Iris pigment epithelial cell (primary cell): ENCODE results near the gene POR.
"Not testable (repeated sequence)": the region's sequence is repeated elsewhere in the genome, so short reads cannot be mapped to it uniquely, and the experiment has no call there.

ENCODE experiments used
- DNase-seq: peaks from one replicate; pipeline ENCODE4 v3.0.0-alpha.2; 2011; ENCODE audit warnings: low read depth

Gene POR

DNA sequence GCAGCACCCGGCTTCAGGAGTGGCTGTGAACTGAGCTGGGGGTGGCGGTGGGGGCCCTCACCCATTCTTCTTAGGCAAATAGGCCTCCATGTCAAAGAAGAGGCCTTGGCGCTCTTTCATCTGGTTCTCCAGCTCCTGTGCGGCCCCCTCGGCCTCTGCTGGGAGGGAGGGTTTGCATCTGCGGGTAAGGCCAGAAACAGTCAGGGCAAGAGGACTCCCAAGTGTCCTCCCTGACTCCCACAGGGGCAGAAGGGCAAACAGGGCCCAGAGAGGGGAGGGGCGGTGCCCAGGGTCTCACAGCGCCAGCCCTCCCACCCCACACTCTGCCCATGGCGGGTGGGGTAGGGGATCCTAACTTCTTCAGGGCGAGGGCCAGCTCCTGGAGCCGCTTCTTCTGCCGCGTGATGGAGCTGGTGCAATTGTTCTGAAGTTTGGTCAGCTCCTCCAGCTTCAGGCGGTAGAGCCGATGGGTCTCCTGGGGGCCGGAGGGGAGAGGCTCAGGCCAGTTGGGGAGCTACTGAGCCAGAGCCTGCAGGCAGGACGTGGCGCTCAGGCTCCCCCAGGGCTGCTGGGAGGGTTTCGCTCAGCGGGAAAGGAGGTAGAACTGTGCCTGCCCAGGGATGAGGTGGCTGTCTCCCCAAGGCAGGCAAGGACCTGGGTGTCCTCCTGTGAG is 77.3 kb downstream of the POR start:
- DNase-seq, result no peak

DNA sequence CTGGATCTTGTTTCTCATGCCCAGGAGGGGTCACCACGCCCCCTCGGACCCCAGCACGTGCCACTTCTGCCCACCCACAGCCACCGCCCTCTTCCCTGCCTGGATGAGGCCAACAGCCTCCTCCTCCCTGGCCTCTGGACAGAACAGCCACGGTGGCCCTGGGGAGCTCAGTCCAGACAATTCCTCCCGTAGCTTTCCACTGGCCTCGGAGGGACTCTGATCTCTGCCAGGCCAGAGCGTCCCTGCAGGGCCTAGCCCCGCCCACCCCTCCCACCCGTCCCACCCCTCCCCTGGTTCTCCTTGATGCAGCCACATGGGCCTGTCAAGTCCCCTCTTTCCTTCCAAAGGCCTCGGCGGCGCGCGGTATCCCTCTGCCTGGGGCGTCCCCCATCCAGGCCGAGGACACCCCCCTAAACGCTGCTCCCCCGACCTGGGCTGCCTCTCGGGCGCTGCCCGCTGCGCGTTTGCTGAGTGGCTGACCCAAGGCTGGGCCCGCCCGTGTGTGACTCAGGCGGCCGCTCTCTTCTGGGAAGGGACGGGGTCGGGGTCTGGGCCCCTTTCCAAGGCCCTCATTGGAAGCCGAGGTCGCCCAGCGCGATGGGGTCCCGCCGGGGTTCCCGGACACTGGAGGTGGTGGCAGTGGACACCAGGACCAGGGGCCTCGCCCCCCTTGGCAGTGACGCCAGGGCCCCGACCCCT is 78.9 kb downstream of the POR start:
- DNase-seq, result peak; percentile 50

DNA sequence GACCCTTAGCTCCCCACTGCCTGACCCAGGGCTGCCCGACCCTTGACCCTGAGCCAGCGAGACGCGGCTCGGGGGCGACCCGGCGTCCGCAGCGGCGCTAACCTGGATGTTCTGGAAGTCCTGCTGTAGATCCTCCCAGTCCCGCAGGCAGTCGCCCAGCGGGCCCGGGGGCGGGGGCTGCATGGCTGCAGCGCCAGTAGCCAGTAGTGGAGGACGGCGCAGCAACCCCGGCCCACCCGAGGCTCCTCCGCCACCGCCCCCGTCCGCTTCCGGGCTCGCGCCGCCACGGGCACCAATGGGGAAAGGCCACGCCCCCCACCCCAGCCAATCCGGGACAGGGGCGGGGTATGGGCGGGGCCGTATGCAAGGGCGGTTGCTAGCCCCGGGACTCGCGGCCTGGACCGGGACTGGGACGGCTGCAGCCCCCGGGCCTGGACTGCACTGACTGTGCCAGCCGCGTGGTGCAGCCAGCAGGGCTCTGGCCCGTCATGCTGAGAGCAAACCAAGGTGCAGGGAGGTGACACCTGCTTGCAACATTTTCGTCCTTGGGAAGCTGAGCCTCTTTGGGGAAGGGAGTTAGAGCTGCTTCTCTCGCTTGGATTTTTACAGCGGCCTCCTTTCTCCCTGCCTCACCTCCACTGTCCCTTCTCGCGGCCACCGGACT is 79.6 kb downstream of the POR start, which contains the start of gene TMEM120A:
TMEM120A (minus strand) TSS at position 208 of the 664 bp plus-strand sequence; CDS start at position 183, 25 bp downstream.
- peak; percentile 95 for DNase-seq

DNA sequence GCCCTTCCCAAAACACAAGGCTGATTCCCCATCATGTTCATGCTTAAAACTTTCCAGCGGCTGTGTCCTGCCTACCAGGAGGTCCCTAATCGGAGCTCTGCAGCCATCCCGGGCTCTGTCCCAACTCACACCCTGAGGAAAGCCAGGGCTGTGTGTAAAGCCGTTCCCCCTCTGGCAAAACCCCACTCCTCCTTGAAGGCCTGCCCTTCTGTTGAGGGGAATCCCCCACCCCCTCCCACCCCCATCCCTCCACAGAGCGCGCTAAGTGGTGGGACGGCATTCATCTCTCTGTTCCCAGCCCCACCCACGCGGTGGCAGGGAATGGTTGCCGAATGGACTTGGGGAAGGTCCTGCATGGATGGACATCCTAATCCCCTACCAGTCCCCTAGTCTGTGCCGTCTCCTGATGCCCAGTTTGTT is 80.1 kb downstream of the POR start:
- DNase-seq, result no peak

DNA sequence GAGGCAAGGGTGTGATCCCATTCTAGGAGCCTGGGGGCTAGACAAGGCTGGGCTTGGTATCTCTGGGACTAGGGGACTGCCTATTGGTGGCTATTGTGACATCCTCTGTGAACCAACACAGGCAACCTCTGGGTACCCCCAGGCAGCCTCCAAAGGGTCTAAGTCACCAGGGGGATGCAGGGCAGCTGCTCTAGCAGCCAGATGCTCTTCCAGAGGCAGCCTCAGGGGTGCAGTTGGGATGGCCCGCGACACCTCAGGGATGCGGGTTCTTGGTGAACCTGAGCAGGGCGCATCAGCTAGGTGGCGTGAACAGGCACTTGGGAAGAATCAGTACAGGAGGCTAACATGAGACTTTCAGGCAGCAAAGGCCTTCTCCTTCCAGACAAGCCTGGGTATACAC is 81.0 kb downstream of the POR start:
- no peak for DNase-seq

DNA sequence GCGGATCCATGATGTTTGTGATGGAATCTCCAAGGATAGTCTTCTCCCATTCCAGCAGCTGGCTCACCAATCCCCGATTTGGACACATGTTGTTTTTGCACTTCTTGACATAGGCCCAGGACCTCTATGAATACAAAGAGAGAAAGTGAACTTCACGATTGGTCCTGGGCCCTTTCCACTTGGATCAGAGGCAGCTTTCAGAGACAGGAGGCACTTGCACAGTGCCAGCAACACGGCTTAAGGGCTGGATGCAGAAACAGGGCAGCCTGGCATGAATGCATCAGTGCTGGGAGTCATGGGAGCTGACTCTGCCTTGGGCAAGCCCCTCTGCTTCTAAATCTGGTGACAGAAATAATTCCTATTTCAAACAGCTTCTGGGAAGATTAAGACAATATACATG is 81.5 kb downstream of the POR start:
- no peak for DNase-seq

DNA sequence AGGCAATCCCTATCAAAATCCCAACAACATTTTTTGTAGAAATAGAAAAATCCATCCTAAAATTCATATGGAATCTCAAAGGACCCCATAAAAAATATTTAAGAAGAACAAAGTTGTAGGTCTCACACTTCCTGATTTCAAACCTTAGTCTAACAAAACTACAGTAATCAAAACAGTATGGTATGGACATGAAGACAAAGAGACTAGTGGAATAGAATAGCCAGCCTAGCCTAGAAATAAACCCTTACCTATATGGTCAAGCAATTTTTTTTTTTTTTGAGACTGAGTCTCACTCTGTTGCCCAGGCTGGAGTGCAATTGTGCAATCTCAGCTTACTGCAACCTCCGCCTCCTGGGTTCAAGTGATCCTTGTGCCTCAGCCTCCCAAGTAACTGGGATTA is 83.1 kb downstream of the POR start:
- DNase-seq, result no peak

DNA sequence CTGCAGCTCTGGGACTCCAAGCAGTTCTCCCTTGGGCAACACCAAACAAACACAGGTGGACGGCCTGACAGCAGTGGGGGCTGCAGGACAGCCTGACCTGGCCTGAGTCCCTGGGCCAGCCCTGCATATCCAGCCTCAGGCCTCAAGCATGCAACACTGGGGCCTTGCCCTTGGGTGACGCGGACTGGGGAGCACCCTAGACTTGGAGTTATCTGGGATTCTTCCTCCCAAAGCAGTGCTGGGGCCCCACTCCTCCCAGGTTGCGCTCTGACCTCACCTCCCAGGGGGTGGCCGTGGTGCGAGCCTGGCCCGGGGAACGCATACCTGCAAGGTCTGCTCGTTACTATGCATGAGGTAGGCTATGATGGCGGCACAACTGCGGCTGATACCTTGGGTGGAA is 85.6 kb downstream of the POR start:
- DNase-seq, result no peak

DNA sequence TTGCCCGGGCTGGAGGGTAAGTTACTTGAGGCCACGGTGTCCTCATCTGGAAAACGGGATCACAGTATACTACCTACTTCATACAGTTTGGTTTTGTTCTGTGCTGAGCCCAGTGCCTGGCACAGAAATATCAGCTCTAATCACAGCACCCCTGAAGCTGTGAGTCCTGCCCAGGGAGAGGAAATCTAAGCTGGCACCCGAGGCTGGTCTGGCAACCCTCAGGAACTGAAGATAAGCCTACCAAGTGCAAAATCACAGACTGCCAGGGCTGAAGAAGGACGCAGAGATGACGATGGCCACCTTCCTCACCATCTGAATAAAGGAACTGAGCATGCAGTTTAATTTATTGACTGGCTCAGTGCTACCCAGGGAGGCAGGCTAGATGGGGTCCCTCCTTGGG is 87.2 kb downstream of the POR start:
- no peak for DNase-seq

DNA sequence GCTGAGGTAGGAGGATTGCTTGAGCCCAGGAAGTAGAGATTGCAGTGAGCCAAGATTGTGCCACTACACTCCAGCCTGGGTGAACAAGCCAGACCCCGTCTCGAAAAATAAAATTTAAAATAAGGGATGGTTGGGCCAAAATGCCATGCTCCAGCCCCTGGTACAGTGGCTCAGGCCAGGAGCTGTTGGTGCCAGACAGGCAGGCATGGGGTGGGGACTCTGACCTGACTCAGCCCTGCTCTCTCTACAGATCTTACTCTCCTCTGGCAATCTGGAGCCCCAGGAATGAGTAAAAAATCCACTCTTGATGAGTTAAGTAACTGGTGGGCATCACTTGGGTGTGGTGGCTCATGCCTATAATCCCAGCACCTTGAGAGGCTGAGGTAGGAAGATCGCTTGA is 87.9 kb downstream of the POR start:
- no peak for DNase-seq

DNA sequence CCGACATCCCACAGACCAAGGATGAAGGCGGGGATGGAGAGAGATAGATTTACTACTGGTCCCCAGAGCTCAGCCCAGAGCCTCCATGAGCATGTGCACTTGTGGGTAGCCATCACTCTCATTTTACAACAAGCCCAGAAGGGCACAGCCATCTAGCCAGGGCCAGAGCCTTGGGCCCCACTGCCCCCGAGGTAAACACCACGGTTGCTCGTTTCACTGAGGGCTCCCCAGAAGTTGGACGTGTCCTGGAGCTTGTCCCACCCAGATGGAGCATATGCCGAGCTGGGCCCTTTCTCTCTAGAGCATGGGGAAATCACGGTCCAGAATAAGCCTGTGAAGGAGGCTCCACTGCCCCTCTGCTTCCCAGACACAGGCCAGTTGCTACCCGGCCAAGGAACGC is 88.4 kb downstream of the POR start:
- no peak for DNase-seq

DNA sequence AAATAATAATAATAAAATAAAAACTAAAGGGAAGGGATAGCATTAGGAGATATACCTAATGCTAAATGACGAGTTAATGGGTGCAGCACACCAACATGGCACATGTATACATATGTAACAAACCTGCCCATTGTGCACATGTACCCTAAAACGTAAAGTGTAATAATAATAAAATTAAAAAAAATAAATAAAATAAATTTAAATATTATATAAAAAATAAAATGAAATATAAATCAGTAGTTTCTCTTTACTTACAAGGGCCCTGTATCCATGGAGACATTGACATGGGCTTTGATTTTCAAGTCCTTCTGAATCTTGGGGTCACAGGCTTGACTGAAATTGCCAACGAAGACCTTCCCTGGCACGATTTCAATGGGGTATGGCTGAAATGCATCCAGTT is 90.0 kb downstream of the POR start:
- not testable (repeated sequence) for DNase-seq

DNA sequence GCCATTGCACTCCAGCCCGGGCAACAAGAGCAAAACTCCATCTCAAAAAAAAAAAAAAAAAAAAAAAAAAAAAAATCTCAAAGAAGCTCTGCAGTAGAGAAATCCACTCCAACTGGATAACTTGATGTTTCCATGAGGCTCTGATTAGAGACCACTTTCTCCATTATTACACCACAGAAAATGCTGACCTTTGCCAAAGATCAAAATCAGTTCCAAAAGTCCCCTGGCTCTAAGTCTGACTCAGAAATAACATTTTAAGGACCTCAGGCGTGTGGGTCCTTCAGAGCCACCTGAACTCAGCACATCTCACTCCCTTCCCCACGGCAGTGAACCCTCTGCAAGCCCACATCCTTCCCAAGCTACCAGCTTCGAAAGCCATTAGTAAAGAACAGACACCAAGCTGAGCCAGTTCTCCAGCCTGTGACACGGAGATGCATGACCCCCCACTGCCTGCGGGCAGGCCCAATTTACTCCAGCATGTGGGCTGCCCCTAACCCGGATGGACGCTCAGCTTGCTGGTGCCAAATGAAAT is 93.3 kb downstream of the POR start:
- no peak for DNase-seq

DNA sequence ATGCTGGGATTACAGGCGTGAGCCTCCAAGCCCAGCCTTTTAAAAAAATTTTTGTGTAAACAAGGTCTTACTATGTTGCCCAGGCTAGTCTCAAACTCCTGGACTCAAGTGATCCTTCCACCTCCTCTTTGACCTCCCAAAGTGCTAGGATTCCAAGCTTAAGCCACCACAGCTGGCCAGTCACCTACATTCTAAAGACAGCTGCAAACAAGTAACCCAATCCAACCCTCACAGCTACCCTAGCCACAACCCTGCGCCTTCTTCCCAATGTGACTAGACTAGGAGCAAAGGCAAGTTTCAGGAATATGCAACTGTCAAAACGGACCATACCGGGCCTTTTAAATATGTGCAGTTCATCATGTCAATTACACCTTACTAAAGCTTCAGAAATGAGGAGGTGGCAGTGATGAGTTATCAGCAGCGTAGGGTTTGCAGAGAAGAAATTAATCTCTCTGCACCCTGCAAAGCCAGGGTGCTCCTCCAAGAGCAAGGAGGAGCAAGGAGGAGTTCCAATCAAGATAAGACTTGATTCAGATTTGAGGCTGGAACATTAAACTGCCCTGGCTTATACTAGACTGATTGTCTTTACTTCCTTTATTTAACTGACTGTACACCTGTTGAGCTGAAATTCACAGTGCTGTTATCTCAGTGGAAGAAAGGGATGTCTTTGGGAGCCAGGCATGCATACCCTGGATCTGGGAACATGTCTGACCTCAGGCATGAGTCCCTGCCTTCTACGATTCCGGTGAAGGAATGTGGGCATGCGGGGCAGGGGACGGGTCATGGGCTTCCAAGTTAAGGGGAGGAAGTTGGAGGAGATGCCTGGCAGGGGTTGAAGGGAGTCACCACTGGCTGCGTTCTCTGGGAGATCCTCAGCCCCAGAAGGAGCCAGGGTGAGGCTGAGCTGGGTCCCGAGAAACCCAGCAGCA is 95.0 kb downstream of the POR start:
- DNase-seq, result no peak

DNA sequence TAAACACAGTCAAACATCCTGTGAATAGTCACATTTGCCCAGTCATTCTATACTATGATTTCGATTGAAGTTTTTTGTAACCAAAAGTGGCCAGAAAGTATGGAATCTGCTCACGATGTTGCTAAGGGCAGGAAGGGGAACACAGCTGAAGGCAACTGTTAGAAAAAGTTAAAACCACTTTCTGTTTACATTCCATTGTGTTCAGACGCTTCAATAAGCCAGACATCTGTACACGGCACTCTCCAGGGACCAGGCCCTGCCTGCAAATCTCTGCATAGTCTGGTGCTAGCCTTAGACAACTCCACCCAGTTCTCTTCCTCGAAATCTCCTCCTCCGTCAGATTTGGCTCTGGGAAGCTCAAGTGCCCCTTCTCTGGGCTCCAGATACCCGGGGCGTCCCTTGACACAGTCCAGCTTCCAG is 96.5 kb downstream of the POR start:
- DNase-seq, result peak; percentile 88

DNA sequence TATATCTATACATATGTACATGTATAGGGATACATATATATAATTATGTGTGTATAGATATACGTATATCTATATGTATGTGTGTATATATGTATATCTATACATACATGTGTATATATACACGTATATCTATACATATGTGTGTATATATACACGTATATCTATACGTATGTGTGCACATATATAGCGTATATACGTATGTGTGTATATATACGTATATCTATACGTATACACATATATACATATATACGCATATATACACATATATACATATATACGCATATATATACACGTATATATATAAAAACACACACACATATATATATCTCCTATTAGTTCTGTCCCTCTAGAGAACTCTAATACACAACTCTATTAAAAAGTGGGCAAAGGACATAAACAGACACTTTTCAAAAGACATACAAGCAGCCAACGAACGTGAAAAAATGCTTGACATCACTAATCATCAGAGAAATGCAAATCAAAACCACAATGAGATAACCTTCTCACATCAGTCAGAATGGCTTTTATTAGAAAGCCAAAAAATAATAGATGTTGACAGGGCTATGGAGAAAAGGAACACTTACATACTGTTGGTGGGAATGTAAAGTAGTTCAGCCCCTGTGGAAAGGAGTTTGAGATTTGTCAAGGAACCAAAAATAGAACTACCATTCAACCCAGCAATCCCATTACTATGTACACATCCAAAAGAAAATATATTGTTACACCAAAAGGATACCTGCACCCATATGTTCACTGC is 101.4 kb downstream of the POR start:
- peak; percentile 47 for DNase-seq

DNA sequence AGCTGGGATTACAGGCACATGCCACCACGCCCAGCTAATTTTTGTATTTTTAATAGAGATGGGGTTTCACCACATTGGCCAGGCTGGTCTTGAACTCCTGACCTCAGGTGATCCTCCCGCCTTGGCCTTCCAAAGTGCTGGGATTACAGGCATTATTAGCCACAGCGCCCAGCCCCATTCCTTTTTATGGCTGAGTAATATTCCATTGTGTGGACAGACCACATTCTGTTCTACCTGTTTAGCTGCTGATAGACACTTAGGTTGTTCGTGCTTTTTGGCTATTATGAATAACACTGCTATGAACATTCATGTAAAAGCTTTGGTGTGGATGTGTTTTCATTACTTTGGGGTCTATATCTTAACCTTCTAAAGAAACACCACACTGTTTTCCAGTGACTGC is 103.6 kb downstream of the POR start:
- not testable (repeated sequence) for DNase-seq

DNA sequence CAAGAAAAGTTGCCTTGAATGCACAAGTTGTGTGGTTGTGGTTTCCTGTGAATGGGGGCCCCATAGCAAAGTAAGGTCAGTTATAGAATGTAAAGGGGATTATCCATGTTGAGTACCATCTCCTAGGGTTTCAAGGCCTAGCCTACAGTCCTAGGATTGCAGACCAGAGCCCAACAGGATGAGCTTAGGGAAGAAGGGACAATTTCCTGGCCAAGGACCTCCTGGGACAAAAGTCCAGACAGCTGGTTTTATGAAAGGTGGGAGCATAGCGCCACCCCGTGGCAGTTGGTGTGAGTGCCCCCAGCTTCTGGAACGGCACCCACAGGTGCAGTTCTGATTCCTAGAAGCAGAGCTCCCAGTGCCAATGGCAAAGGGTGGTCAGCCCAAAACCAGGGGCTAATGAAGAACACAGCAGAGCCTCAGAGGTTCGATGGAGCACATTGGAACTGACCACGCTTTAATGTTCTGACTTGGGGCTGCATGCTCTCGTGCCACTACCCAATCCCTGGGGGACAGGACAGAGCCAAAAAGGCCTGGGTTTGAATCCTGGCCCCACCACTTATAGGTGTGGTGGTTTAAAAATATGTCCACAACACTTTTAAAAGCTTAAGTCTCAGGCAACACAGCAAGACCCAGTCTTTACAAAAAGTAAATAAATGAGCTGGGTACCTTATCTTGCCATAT is 105.2 kb downstream of the POR start:
- DNase-seq, result peak; percentile 47

DNA sequence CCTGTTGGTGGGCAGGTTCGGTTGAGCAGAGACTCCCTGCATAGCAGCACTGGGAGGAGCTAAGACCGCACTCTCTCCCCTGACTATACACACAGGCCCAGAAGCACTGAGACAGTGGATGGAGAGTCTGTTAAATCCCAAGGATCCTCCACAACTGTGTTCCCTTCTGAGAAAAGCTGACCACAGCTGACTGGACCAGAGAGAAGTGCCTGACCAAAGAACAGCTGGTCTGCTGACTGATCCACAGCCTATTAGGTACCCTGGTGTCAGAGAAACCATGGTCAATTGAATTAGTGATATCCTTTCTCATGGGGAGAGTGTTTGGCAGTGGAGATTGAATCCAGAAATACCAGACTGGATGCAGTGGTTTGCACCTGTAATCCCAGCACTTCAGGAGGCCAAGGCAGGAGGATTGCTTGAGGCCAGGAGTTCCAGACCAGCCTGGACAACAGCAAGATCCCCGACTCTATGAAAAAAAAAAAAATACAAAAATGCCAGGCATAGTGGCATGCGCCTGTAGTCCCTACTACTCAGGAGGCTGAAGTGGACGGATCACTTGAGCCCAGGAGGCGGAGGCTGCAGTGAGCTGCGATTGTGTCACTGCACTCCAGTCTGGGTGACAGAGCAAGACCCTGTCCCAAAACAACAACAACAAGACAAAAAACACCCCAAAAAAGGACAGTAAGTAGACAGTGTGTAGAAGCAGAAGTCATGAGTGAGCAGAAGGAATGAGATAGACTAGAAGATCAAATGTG is 107.2 kb downstream of the POR start:
- no peak for DNase-seq

DNA sequence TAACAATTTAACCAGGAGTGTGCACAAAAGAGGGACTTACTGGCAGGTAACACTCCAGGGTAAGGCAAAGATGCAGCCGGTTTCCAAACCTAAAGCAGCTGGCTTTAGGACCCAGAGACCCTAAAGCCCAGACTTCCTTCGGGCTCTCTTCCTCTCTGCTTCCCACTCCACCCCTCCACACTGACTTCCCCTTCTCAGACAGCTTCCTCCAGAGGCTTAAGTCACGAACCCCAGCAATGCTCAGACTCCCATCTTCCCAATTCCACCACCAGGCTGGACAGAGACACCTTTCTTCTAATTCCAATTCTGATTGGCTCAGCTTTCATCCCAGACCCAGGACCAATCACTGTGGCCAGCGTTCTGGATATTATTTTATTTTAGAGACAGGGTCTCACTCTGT is 108.0 kb downstream of the POR start:
- DNase-seq, result no peak
